Mucosa of rectum (tissue), 2 donors: ENCODE results near the gene MPO.

ENCODE experiments used
- H3K27ac ChIP-seq, 2 donors: one replicate each; pipeline ENCODE4 v1.7.0; 2013; ENCODE audit warnings: inconsistent platforms in 2 of 2, low read depth in 2 of 2, low read length in 2 of 2
- H3K27me3 ChIP-seq, 2 donors: one replicate each; pipeline ENCODE4 v1.7.0; 2013; ENCODE audit warnings: low read length in 2 of 2; ENCODE audit not compliant: control insufficient read depth in 2 of 2, insufficient read depth in 2 of 2
- H3K36me3 ChIP-seq, 2 donors: one replicate each; pipeline ENCODE4 v1.7.0; 2013; ENCODE audit warnings: low read length in 2 of 2; ENCODE audit not compliant: control insufficient read depth in 2 of 2, insufficient read depth in 2 of 2
- H3K4me1 ChIP-seq, 2 donors: one replicate each; pipeline ENCODE4 v1.7.0; 2013; ENCODE audit warnings: low read length in 2 of 2, mild to moderate bottlenecking in 1 of 2; ENCODE audit not compliant: control insufficient read depth in 2 of 2, insufficient read depth in 2 of 2
- H3K4me3 ChIP-seq, 2 donors: one replicate each; pipeline ENCODE4 v1.7.0; 2013; ENCODE audit warnings: low read length in 2 of 2
- H3K9ac ChIP-seq, 2 donors: one replicate each; pipeline ENCODE4 v1.7.0; 2013; ENCODE audit warnings: low read length in 2 of 2, low read depth in 1 of 2, mild to moderate bottlenecking in 1 of 2
- H3K9me3 ChIP-seq, 2 donors: one replicate each; pipeline ENCODE4 v1.7.0; 2013; ENCODE audit warnings: low read length in 2 of 2; ENCODE audit not compliant: control insufficient read depth in 2 of 2
- donor health status: healthy.
- donor health status: Normal muscosa, but diverticular disease.

The MPO gene

DNA sequence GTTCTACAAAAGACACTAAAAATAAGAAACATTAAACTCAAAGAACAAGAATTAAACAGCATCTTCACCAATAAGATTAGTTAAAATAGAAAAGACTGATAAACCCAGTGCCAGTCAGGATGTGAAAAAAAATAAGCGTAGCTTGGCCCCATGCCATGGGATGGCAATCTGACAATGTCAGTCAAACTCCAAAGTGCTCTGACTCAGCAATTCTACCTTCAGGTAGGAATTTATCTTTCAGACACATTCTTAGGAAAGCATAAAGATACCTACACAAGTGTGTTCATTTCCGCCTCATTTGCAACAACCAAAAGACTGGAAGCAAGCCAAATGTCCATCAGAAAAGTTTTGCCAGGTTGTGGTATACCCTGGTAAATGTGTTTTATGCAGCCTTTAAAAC lies 9.1 kb upstream of the MPO start:
- Histone ChIP-seq H3K27me3 (peaks cover 4 to 8% of the 10 kb centered on the region in 2 donors), H3K36me3 (no peaks in the 10 kb centered on the region), H3K4me3 (no peak overlapping the region), H3K27ac (no peak overlapping the region), H3K4me1 (no peaks in the 10 kb centered on the region), H3K9ac (no peak overlapping the region), H3K9me3 (no peaks in the 10 kb centered on the region)

DNA sequence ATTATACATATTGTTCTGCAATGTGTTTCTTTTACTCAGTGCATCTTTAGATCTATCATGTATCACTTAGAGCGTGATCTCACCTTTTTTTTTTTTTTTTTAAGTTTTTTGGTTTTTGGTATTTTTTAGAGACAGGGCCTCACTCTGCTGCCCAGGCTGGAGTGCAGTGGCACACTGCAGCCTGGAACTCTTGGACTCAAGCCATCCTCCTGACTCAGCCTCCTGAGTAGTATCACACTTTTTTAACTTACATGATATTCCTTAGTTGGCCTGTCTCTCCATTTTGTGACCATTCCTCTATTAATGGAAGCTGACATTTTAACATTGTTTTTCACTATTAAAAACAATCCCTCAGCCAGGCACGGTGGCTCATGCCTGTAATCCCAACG lies 4.7 kb upstream of the MPO start:
- Histone ChIP-seq H3K4me1 (no peaks in the 10 kb centered on the region), H3K4me3 (no peak overlapping the region), H3K9me3 (no peaks in the 10 kb centered on the region), H3K27me3 (peaks cover 0 to 2% of the 10 kb centered on the region in 2 donors), H3K36me3 (no peaks in the 10 kb centered on the region), H3K27ac (no peak overlapping the region), H3K9ac (no peak overlapping the region)

DNA sequence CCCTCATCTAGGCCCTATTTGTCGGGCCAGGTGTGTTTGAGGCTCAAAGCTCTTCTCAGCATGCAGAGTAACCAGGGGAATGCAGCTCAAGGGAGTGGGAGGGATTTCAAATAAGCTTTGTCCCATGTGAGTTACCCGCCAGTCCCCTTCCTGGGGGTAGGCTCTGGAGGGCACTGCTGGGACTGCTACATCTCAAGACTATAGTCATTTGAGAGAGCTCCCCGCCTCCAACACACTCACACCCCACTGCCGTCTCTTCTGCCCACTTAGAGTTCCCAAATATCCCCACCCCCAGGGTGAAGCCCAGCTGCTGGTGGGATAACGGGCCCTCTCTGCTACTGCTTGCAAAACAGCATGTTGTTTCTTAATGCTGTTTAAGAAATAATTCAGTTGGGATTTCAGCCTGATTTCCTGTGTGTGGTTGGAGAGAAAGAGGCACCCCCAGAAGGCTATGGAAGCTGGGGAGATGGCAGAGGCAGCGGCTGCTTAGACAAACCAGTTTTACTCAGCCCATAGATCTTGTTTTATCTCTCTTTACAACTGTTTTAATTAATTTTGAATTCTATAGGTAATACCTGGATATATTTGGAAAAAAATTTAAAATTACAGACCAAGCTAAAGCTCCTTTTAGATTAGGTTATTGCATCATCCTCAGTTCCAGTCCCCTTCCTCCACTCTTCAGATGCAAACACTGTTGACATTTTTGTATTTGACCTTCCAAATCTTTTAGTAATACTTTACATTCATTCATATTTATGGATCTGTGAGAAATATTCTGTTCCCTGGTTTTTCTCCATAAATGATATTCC lies 4.1 kb upstream of the MPO start:
- Histone ChIP-seq H3K9ac (no peak overlapping the region), H3K27ac (no peak overlapping the region), H3K27me3 (no peaks in the 10 kb centered on the region), H3K9me3 (no peaks in the 10 kb centered on the region), H3K4me1 (no peaks in the 10 kb centered on the region), H3K4me3 (no peak overlapping the region), H3K36me3 (no peaks in the 10 kb centered on the region)

DNA sequence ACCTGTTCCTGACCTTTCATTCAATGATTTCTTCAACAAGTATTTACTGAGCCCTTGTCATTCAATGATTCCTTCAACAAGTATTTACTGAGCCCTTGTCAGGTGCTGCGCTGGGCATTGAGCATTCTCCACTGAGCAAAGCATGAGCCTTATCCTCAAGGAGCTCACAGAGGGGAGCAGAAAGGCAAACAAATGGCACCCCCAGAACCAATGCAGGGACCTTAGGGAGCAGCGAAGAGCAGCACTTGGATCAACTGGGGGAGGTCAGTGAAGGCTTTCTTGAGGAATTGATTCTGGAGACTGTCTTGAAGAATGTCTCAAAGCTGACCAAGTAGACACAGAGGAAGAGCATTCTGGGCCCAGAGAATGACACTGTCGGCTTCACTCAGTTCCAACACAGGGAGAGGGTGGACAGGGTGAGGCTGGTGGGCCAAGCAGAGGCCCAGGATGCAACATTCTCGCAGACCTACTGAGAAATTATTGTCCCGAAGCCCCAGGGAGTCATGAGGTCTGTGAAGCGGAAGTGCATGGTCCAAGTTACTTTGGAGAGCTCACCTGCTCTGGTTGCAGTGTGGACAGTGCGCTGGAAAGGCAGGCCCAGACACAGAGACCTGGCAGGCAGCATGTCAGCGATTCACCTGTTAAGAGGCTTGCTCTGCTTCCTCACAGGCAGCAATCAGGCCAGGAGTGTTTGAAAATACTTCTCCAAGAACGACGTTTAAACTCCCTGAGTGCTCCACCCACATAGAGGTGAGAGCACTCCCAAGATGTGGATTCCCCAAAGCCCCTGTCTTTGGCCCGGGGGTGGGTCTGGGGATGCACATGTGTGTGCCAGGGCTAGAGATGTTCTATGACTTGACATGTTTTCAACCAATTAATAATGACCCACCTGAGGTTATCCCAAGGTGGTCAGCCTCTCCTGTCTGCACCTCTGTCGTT lies 3.2 kb upstream of the MPO start:
- Histone ChIP-seq H3K36me3 (no peaks in the 10 kb centered on the region), H3K4me3 (no peak overlapping the region), H3K9ac (no peak overlapping the region), H3K27me3 (peaks cover 0 to 8% of the 10 kb centered on the region in 2 donors), H3K4me1 (no peaks in the 10 kb centered on the region), H3K27ac (no peak overlapping the region), H3K9me3 (no peaks in the 10 kb centered on the region)

DNA sequence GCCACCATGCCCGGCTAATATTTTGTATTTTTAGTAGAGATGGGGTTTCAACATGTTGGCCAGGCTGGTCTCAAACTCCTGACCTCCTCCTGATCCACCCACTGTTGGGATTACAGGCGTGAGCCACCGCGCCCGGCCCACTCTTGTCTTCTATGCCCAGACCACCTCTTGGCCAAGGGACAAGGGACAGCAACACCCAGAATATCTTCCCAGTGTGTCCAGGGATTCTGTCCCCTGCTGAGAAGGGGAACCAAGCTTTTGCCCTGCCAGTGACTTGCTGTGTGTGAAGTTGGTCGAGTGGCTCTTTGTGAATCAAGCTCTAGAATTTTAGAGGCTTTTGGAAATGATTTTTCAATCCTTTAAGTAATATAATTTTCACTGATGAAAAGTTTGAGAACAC lies 1.7 kb upstream of the MPO start:
- H3K36me3 ChIP-seq = no peaks in the 10 kb centered on the region
- H3K4me3 ChIP-seq = no peak overlapping the region
- H3K9ac ChIP-seq = no peak overlapping the region
- no peaks in the 10 kb centered on the region for H3K9me3 ChIP-seq
- no peak overlapping the region for H3K27ac ChIP-seq
- H3K4me1 ChIP-seq = no peaks in the 10 kb centered on the region
- H3K27me3 ChIP-seq = peaks cover 0 to 14% of the 10 kb centered on the region in 2 donors

DNA sequence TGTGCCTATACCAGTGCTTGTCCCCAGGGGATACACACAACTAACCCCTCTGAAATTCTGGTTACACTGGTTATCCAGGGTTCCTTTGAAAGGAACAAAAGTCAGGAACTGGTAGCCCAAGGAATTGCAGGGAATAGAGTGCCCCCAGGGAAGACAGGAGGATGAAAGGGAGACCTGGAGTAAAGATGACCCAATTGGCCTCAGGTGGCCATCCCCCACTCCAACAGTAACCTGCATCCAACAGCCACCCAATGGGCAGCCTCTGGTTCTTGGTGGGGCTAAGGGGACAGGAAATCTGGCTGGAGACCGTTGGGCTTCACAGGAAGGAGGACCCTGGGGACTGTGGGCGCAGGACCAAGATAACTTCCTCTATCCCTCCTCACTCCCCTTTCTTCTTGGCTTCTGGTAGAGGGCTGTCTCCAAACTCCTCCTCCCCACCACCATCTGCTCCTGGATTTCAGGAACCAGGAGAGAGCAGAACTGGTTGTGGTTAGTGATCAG lies 826 bp upstream of the MPO start:
- Histone ChIP-seq H3K9ac (no peak overlapping the region), H3K36me3 (no peaks in the 10 kb centered on the region), H3K27ac (no peak overlapping the region), H3K4me3 (no peak overlapping the region), H3K4me1 (no peaks in the 10 kb centered on the region), H3K27me3 (peaks cover 0 to 14% of the 10 kb centered on the region in 2 donors), H3K9me3 (no peaks in the 10 kb centered on the region)

DNA sequence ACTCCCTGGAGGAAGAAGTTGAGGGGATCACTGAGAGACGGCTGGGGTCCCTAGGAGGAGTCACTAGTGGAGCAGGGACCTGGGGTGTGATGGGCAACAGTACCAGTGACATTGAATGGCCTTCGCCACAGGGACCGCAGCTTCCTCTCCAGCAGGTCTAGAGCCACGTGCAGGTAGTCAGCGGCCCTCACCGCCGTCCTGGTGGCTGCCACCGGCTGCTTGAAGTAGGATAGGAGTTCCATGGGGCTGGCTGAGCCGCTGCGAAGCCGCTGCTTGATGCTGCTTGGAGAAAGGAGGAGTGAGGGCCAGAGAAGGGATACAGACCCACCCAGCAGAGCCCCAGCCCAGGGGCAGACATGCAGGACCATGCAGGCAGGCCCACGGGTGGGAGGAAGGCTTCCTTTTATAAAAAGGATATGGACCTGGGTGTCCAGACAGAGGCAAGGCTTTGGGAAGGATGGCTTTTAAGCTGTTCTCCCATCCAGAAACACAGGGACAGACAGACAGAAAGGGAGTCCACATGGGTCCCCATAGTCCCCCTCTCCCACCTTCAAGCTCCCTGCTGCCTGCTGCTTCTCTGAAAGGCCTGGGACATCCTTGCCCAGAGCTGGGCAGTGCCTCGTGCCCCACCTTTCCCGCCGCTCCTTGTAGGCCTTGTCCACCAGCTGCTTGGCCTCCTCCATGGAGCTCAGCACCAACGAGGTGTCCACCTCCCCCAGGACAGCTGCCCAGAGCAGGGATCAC lies 827 bp downstream of the MPO start:
- Histone ChIP-seq H3K36me3 (no peaks in the 10 kb centered on the region), H3K27me3 (peaks cover 0 to 14% of the 10 kb centered on the region in 2 donors), H3K4me1 (no peaks in the 10 kb centered on the region), H3K9me3 (no peaks in the 10 kb centered on the region), H3K9ac (no peak overlapping the region), H3K4me3 (no peak overlapping the region), H3K27ac (no peak overlapping the region)

DNA sequence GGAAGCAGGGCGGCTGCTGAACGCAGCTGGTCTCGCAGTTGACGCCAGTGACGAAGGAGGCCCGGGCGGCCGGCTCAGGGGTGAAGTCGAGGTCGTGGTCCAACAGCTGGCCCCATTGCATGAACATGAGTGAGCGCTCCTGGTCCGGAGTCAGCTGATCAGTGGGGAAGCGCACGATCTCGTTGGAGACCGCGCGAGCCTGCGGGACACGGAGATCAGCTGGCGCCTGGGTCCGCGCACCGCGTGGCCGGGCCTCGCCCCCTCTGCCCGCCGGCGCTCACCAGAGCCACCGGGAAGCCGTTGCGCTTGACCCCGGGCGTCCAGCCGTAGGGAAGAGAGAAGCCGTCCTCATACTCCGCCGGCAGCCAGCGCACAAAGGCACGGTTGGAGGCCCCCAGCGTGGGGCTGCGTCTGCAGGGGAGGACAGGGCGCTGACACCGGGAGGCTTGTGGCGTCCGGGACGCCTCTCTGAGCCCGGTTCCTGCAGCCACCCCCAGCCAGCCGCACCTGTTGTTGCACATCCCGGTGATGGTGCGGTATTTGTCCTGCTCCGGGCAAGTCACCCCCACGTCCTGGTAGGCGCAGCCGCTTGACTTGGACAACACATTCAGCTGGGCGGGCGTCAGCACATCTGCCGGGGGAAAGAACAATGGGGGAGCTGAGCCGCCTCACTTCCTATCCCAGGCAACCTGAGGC lies 1.6 kb downstream of the MPO start:
- H3K4me3 ChIP-seq = peak overlapping the region in 1 of 2 donors; percentile 10
- H3K27me3 ChIP-seq = peaks cover 0 to 14% of the 10 kb centered on the region in 2 donors
- H3K9me3 ChIP-seq = no peaks in the 10 kb centered on the region
- H3K9ac ChIP-seq = no peak overlapping the region
- H3K4me1 ChIP-seq = no peaks in the 10 kb centered on the region
- no peak overlapping the region for H3K27ac ChIP-seq
- no peaks in the 10 kb centered on the region for H3K36me3 ChIP-seq

DNA sequence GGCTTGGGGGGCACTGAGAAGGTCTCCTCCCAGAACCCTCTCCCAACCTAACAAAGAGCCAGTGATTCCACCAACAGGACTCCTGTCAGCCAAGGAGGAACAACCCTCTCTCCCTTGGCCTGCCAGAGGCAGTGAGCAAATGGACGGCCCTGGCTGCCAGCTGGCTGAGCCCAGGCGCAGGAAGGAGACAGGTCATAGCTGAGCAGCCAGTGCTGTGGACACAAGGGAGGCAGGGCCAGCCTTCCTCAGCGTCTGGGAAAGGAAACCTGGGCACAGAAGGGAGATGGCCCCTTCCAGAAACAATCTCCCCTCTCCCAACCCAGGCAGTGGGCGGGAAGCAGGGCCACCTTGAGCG lies 2.1 kb downstream of the MPO start:
- Histone ChIP-seq H3K4me1 (no peaks in the 10 kb centered on the region), H3K9ac (no peak overlapping the region), H3K27ac (no peak overlapping the region), H3K4me3 (peak overlapping the region in 1 of 2 donors; percentile 10), H3K27me3 (peaks cover 0 to 14% of the 10 kb centered on the region in 2 donors), H3K36me3 (no peaks in the 10 kb centered on the region), H3K9me3 (no peaks in the 10 kb centered on the region)
